ENCODE data around the gene OVCA2.
"Not testable (repeated sequence)": the region's sequence is repeated elsewhere in the genome, so short reads cannot be mapped to it uniquely, and the experiment has no call there.

The OVCA2 gene

DNA sequence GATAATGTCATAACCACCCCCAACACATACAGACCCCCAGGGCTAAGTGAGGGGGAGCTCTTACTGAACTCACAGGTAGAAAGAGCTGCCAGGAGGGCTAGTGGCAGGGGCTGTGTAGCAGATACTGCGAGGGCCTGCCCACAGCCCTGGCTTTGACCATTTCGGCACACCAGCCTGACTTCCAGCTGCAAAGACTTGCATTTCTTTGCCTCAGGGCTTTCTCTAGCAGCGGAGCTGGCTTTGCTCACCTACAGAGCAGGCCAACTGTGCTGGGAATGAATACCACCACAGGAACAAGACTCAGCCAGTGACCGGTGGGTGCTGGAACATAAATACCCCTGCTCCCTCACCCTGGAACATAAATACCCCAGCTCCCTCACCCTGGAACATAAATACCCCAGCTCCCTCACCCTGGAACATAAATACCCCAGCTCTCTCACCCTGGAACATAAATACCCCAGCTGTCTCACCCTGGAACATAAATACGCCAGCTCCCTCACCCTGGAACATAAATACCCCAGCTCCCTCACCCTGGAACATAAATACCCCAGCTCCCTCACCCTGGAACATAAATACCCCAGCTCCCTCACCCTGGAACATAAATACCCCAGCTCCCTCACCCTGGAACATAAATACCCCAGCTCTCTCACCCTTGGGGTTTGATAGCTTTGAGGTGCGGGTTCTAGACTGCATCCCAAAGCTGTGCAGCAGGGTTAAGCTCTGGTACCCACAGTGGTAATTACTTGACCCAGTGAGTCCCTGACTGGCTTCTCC is 28.4 kb upstream of the OVCA2 start:
- DNase-seq (ENCODE audit: low read depth); H3K4me3 ChIP-seq (ENCODE audit: low read depth, low read length): not testable (repeated sequence)

GRCh38 chr17:2013994-2014317 is 27.9 kb upstream of the OVCA2 start:
- no peak for DNase-seq (ENCODE audit: low read depth)
- H3K4me3 ChIP-seq (ENCODE audit: low read depth, low read length) = no peak overlapping the region

- H3K4me3 ChIP-seq (ENCODE audit: low read depth, low read length) = no peak overlapping the region
- DNase-seq (ENCODE audit: low read depth) = no peak
Measured at GRCh38 chr17:2015314-2015713, 26.5 kb upstream of the OVCA2 start.

GRCh38 chr17:2016494-2016893 is 25.3 kb upstream of the OVCA2 start:
- no peak for DNase-seq (ENCODE audit: low read depth)
- no peak overlapping the region for H3K4me3 ChIP-seq (ENCODE audit: low read depth, low read length)

DNA sequence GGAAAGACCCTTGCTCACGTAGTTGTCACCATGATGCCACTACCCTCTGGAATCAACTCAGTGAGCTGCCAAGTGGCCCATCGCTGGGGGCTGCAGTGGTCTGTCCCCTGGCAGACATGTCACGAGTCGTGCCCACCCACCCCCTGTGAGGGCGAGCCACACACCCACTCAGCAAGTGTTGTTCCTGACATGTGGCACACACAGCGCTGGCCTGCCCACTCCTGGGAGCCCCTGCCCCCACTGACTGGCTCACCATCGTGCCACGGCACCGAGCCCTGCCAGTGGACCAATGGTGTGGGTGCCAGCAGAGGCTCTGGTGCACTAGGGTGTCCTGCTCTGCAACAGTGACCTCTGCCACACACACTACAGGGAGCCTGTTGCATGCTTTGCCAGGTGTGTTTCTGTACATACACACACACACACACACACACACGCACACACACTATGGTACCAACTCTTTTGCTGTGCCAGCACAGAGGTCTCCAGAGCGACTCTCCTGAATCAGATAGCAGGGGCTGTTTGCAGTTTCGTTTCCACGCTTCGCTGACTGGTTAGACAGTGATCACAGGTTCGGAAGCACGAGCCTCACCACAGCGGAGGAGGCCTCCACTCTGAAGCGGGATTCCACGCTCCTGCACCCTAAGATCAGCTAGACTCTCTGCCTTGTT is 24.4 kb upstream of the OVCA2 start:
- no peak overlapping the region for H3K4me3 ChIP-seq (ENCODE audit: low read depth, low read length)
- DNase-seq (ENCODE audit: low read depth) = no peak

GRCh38 chr17:2018716-2019510 is 22.9 kb upstream of the OVCA2 start:
- no peak overlapping the region for H3K4me3 ChIP-seq (ENCODE audit: low read depth, low read length)
- DNase-seq (ENCODE audit: low read depth) = no peak

GRCh38 chr17:2019723-2020122 is 22.1 kb upstream of the OVCA2 start:
- DNase-seq (ENCODE audit: low read depth) = no peak
- no peak overlapping the region for H3K4me3 ChIP-seq (ENCODE audit: low read depth, low read length)

- H3K4me3 ChIP-seq (ENCODE audit: low read depth, low read length) = no peak overlapping the region
- no peak for DNase-seq (ENCODE audit: low read depth)
Measured at GRCh38 chr17:2020721-2021120, 21.1 kb upstream of the OVCA2 start.

GRCh38 chr17:2022647-2023240 is 19.1 kb upstream of the OVCA2 start:
- H3K4me3 ChIP-seq (ENCODE audit: low read depth, low read length) = no peak overlapping the region
- DNase-seq (ENCODE audit: low read depth) = no peak

DNA sequence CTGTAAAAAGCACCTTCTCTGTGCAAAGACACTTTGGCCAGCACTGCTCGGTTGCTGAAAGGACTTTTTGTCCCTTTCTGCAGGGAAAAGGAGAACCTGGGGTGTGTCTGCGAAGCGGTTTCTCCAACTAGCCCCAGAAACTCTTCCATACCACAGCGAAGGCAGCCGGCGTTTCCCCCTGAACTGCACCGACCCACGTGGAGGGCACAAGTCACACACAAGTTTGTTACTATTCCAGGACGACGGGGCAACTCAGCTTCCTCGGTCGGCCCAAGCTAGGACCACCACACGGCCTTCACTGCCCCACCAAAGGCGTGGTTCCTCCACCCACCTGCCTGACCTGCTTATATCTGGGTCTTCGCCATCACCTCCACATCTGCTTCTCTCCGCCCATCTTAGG is 18.6 kb upstream of the OVCA2 start:
- no peak for DNase-seq (ENCODE audit: low read depth)
- H3K4me3 ChIP-seq (ENCODE audit: low read depth, low read length) = no peak overlapping the region

DNA sequence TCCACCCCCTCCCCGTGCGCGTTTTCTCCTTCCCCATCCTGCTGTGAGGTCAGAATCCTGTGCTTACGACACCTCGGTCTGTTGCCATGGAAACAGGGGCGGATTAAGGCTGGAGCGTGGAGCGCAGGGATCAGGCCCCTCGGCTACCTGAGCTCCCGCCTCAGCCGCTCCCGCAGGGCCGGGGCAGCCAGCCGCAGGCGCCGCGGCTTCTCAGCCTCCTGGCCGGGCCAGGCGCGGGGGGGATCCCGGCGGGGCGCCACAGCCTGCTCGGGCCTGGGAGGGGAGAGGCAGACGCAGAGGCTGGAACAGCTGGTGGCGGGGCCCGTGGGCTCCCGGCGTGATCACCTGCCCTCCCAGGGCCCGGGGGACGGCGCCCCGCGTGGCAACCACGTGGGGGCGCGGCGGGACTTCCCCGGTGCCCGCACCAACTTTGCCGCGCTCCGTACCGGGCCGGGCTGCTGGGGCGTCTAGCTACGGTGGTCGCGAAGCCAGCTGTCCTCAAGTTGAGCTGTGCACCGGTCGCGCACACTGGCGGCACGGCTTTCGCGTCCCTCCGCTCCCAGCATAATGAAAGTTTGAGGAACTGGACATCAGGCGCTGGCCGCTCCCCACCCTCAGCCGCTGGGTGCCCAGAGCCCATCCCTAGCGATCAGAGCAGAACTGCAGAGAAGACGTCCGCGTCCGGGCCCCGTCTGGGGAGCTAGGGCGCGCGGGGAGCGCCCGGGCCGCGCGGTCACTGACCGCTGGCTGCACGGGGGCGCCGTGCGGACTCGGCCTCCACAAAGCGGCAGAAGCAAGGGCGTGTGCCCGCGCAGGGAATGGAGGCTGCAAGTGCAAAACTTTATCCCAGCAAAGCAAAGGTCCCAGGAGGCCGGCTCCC is 17.9 kb upstream of the OVCA2 start:
- peak overlapping the region; percentile 47 for H3K4me3 ChIP-seq (ENCODE audit: low read depth, low read length)
- DNase-seq (ENCODE audit: low read depth) = no peak

DNA sequence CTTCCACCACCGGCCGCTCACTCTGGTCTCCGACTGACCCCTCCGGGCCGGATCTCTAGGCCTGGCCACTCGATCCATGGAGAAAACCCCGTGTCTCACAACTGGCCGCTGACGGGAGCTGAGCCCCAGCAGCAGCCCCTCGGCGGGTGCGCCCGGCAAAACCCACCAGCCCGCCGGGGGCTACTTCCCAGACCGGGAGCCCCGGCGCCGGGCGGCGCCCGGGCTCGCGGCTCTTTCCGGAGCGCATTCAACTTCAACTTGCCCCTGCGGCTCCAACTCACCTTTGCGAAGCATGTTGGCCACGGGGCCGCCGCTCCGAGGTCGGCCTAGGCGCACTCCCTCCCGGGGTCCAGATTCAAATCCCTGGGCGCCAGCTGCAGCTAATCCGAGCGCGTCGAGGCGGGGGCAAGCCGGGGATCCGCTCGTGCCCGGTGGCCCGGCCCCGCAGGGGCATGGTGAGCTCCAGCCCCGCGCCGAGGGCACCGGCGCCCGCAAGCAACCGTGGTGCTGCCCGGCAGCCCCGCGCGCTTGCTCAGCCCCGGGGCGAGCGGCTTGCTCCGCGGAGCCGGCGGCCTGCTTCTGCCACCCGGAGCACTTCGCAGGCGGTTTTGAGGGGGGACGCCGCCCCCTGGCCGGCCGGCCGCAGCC is 17.1 kb upstream of the OVCA2 start:
- DNase-seq (ENCODE audit: low read depth) = no peak

DNA sequence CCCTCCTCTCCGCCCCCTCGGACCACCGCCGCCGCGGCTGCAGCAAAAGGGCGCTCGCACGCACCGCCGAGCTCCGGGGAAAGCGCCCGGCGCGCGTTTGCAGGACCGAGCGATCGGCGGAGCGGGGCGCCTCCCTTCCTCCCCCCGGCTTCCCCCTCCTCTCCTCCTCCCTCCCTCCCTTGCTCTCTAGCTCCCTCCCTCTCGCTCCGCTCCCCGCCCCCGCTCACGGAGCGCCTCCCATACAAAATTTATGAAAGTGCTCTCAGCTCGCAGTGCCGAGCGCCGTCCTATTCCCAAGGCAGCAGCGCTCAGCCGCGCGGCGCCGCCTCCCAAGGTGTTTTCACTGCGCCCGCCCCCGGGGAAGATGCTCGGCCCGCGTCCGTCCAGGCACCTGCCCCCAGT is 16.6 kb upstream of the OVCA2 start, which contains the start of gene RTN4RL1:
RTN4RL1 (minus strand) TSS at position 115 of the 402 bp plus-strand sequence. CDS start 469 bp downstream, outside the sequence.
- DNase-seq (ENCODE audit: low read depth) = no peak
- H3K4me3 ChIP-seq (ENCODE audit: low read depth, low read length) = peak within 1 kb of the TSS; percentile 47

More for the DNA sequence above, 17.1 kb upstream of the OVCA2 start:
- peak overlapping the region; percentile 47 for H3K4me3 ChIP-seq (ENCODE audit: low read depth, low read length)

DNA sequence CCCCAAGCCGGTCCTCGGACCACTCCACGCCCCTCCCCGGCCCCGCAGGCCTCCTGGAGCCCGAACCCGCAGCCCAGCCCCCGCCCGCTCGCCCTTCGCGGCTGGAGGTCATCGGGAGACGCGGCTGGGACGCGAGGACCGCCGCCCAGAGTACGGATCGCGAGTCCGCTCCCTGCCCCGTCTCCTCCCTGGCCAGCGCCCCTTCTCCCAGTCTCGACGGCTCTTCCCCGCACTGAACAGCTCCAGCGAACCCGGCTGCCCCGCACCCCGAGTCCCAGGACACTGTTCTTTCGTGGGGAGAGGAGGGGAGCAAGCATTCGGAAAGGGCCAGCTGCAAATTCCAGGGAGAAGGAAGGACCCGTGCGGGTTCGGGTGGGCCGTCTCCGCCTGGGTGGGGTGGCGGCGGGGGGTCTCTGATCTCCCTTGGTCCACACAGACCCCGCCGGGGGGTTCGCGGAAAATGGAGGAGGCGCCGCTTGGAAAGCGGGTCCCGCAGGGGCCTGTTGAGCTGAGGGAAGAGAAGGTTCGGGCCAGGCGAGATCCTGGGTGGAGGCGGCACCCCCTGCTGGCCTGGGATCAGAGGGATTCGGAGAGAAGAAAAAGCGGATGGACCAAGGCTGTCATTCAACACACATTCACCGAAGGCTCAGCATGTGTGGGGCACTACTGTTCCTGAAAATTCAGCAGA is 16.1 kb upstream of the OVCA2 start:
- H3K4me3 ChIP-seq (ENCODE audit: low read depth, low read length) = peak overlapping the region; percentile 47
- no peak for DNase-seq (ENCODE audit: low read depth)

GRCh38 chr17:2027528-2028233 is 14.1 kb upstream of the OVCA2 start:
- no peak overlapping the region for H3K4me3 ChIP-seq (ENCODE audit: low read depth, low read length)
- no peak for DNase-seq (ENCODE audit: low read depth)

DNA sequence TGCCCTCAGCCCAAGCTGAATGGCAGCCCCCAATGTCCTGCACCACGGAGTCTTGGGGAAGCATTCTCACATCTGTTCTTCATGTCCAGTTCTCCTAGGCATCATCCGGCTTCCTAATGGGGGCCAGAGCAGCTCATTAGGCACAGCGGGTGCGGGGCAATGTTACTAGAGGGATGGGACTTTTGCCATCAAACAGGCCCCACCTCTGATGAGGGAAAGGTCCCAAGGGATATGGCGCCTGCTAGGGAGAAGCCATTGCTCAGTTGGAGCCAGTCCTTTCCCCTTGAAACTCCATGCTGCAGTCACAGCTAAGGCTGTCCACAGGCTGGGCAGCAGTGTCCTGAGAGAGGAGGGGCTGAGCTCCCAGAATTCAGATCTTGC is 13.6 kb upstream of the OVCA2 start:
- no peak for DNase-seq (ENCODE audit: low read depth)
- H3K4me3 ChIP-seq (ENCODE audit: low read depth, low read length) = no peak overlapping the region

GRCh38 chr17:2028737-2029136 is 13.1 kb upstream of the OVCA2 start:
- no peak for DNase-seq (ENCODE audit: low read depth)
- no peak overlapping the region for H3K4me3 ChIP-seq (ENCODE audit: low read depth, low read length)
